Type B pancreatic cell (in vitro differentiated cells): ENCODE data around the gene ANKS6. TPM values are rescaled to one million over a fixed set of nuclear protein-coding genes. Genes with fewer than 3 reads are reported as not detected.

Experiments used
- DNase-seq: peaks from one replicate; pipeline ENCODE4 v3.0.0; 2021; ENCODE audit warnings: mixed read lengths; ENCODE audit not compliant: unreplicated experiment; ENCODE audit errors: extremely low spot score
- H3K27ac Mint-ChIP-seq: 2 replicates; pipeline ENCODE4 v1.8.0; 2021; ENCODE audit warnings: mild to moderate bottlenecking, mixed read lengths
- H3K27me3 Mint-ChIP-seq: 2 replicates; pipeline ENCODE4 v1.8.0; 2021; ENCODE audit warnings: mixed read lengths
- H3K36me3 Mint-ChIP-seq: 2 replicates; pipeline ENCODE4 v1.8.0; 2021; ENCODE audit warnings: mixed read lengths
- H3K4me1 Mint-ChIP-seq: one replicate; pipeline ENCODE4 v1.8.0; 2021; ENCODE audit warnings: mixed read lengths; ENCODE audit not compliant: unreplicated experiment
- H3K4me3 Mint-ChIP-seq: 2 replicates; pipeline ENCODE4 v1.8.0; 2021; ENCODE audit warnings: mild to moderate bottlenecking, mixed read lengths
- H3K9me3 Mint-ChIP-seq: 2 replicates; pipeline ENCODE4 v1.8.0; 2021; ENCODE audit warnings: mixed read lengths
- total RNA-seq: library from RNA; stranded (reverse); gene quantifications from 2 replicates; pipeline ENCODE4 v1.2.1, GENCODE V29; 2021; ENCODE audit warnings: low replicate concordance
- TF ChIP-seq, protein P1 (sequence below): fragments of 200-600 bp; sonication (generic); conservative IDR thresholded peaks from 2 replicates; pipeline ENCODE4 v1.5.0; 2021; ENCODE audit warnings: antibody characterized with exemption, mild to moderate bottlenecking

ANKS6 gene
- total RNA-seq, 1 donor from 2014 or later = 32.2 TPM

- Mint-ChIP-seq H3K4me1 (peaks cover 7% of the 10 kb centered on the region), H3K36me3 (no peaks in the 10 kb centered on the region), H3K27me3 (peaks cover 22% of the 10 kb centered on the region), H3K4me3 (no peak overlapping the region), H3K9me3 (no peaks in the 10 kb centered on the region), H3K27ac (no peak overlapping the region)
- DNase-seq = no peak
- TF ChIP-seq, protein P1, sequence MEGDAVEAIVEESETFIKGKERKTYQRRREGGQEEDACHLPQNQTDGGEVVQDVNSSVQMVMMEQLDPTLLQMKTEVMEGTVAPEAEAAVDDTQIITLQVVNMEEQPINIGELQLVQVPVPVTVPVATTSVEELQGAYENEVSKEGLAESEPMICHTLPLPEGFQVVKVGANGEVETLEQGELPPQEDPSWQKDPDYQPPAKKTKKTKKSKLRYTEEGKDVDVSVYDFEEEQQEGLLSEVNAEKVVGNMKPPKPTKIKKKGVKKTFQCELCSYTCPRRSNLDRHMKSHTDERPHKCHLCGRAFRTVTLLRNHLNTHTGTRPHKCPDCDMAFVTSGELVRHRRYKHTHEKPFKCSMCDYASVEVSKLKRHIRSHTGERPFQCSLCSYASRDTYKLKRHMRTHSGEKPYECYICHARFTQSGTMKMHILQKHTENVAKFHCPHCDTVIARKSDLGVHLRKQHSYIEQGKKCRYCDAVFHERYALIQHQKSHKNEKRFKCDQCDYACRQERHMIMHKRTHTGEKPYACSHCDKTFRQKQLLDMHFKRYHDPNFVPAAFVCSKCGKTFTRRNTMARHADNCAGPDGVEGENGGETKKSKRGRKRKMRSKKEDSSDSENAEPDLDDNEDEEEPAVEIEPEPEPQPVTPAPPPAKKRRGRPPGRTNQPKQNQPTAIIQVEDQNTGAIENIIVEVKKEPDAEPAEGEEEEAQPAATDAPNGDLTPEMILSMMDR = no peak
Measured at GRCh38 chr9:98727428-98727827, 68.9 kb downstream of the ANKS6 start.

- TF ChIP-seq, protein P1 = no peak
- Mint-ChIP-seq H3K27ac (no peak overlapping the region), H3K36me3 (no peaks in the 10 kb centered on the region), H3K9me3 (no peaks in the 10 kb centered on the region), H3K4me1 (peaks cover 7% of the 10 kb centered on the region), H3K4me3 (no peak overlapping the region), H3K27me3 (peaks cover 25% of the 10 kb centered on the region)
- DNase-seq = no peak
Measured at GRCh38 chr9:98726735-98727134, 69.6 kb downstream of the ANKS6 start.

DNA sequence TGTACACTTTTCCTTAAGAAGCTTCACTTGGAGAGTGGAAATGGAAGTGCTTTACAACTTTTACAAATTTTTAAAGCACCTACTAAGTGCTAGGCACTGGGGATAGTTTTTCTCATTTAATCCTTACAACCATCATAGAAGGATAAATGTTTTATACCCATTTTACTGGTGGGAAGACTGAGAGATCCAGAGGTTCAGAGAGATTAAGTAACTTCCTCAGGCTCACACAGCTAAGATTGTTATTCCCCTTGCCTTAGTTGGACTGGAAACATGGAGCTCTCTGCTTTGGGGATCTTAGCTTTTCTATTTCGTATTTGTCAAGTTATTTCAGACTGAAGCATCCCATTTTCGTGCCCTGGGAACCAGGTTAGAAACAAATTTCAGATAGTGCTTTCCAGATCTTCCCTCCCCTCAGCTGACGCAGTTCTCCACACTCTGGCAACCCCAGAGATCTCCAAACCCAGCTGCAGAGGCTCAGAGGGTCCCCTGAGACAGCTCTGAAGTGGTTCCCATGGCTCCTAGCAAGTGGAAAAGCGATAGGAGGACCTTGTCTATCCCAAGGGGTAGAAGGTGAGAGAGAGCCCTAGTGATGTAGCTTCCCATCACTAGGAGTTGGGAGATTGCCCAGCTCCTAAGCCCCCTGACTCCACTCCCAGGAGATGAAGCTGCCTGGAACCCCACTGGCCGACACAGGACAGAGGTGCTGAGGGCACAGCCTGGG lies 71.4 kb downstream of the ANKS6 start:
- H3K9me3 Mint-ChIP-seq = no peaks in the 10 kb centered on the region
- no peaks in the 10 kb centered on the region for H3K36me3 Mint-ChIP-seq
- no peak overlapping the region for H3K27ac Mint-ChIP-seq
- TF ChIP-seq, protein P1 = no peak
- peaks cover 27% of the 10 kb centered on the region for H3K27me3 Mint-ChIP-seq
- peaks cover 3% of the 10 kb centered on the region for H3K4me1 Mint-ChIP-seq
- H3K4me3 Mint-ChIP-seq = no peak overlapping the region
- DNase-seq = no peak

DNA sequence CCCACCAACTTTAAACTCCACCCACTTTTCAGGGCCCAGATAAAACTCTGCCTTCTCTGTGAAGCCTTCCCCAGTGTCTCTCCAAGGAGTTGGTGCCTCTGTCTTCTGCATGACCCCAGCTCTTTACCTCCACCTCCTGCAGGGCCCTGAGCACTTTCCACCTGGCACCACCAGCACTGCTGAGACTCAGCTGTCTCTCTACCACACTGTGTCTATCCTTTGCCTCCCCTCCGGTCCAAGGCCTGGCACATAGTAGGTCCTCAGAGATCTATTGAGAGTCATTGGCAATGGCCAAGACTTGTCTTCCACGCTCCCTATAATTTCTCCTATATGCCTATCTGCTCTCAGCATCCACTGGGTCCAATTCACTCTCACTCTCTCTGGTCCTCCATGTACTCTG lies 74.7 kb downstream of the ANKS6 start:
- no peak for DNase-seq
- Mint-ChIP-seq H3K36me3 (no peaks in the 10 kb centered on the region), H3K9me3 (no peaks in the 10 kb centered on the region), H3K4me3 (no peak overlapping the region), H3K27me3 (peaks cover 41% of the 10 kb centered on the region), H3K27ac (no peak overlapping the region), H3K4me1 (no peaks in the 10 kb centered on the region)
- TF ChIP-seq, protein P1 = no peak

DNA sequence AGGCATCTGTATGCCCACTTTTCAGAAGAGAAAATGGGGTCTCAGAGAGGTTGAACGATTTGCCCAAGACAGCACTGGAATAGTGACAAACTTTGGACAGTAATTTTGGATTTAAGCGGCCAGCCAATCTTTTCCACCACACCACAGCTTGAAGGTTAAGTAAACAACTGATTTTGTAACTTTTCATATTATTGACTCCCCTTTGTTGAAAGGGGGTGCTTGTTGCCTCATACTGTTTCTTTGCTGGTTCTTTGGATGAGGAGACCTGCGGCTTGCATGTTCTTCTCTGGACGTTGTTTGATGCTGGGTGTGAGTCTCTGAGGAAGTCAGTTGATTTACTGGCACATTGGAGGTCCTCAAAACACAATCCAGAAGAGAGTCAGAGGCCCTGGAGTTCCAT lies 76.0 kb downstream of the ANKS6 start:
- Mint-ChIP-seq H3K4me3 (no peak overlapping the region), H3K4me1 (no peaks in the 10 kb centered on the region), H3K36me3 (no peaks in the 10 kb centered on the region), H3K27ac (no peak overlapping the region), H3K27me3 (peaks cover 47% of the 10 kb centered on the region), H3K9me3 (no peaks in the 10 kb centered on the region)
- no peak for DNase-seq
- TF ChIP-seq, protein P1 = no peak
